HPDE6-E6E7 (cell line): Measurements from ENCODE around the gene LTN1.

Experiments
- DNase-seq: peaks from one replicate; pipeline ENCODE4 v3.0.0; 2011; ENCODE audit warnings: missing footprints; ENCODE audit errors: extremely low spot score

LTN1 gene

GRCh38 chr21:28884481-28884880, 108.2 kb downstream of the LTN1 start:
- DNase-seq: no peak

- DNase-seq: no peak
These were observed 108.7 kb downstream of the LTN1 start for GRCh38 chr21:28883931-28884330.

- no peak for DNase-seq
These were observed 110.3 kb downstream of the LTN1 start for GRCh38 chr21:28882345-28882744.
